Lower leg skin (tissue), 3 donors: ENCODE measurements around the gene KRTAP4-2.

Experiments used
- POLR2A ChIP-seq, 2 donors: fragments of 450-650 bp; IDR thresholded peaks; one replicate each; pipeline ENCODE4 v1.6.1; 2016 to 2017; ENCODE audit warnings: antibody characterized with exemption in 2 of 2, mild to moderate bottlenecking in 1 of 2, moderate library complexity in 1 of 2
- TF ChIP-seq, protein P1 (sequence below), 3 donors: fragments of 450-650 bp; IDR thresholded peaks; one replicate each; pipeline ENCODE4 v1.5.1; 2016; ENCODE audit warnings: antibody characterized with exemption in 3 of 3, mild to moderate bottlenecking in 3 of 3, moderate library complexity in 2 of 3

DNA sequence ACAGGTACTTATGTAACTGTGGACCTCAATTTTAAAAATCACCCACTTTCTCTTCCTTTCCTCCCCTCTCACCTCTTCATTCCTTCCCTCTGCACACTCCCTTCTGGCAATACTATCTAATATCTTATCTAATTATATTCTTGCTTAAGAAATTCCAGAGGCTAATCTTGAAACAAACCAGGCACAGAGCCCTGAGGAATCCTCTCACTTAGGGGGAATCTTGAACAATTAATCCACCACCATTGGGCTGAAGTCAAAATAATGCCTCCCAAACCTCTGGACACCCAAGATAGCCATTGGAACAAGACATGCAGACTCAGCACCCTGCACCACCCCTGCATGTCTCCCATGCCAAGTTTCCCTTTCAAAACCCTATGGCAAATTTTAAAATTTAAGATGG, 36.7 kb downstream of the KRTAP4-2 start:
- no peak for TF ChIP-seq POLR2A (IDR thresholded peaks at IDR 0.05)
- TF ChIP-seq, protein P1, sequence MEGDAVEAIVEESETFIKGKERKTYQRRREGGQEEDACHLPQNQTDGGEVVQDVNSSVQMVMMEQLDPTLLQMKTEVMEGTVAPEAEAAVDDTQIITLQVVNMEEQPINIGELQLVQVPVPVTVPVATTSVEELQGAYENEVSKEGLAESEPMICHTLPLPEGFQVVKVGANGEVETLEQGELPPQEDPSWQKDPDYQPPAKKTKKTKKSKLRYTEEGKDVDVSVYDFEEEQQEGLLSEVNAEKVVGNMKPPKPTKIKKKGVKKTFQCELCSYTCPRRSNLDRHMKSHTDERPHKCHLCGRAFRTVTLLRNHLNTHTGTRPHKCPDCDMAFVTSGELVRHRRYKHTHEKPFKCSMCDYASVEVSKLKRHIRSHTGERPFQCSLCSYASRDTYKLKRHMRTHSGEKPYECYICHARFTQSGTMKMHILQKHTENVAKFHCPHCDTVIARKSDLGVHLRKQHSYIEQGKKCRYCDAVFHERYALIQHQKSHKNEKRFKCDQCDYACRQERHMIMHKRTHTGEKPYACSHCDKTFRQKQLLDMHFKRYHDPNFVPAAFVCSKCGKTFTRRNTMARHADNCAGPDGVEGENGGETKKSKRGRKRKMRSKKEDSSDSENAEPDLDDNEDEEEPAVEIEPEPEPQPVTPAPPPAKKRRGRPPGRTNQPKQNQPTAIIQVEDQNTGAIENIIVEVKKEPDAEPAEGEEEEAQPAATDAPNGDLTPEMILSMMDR (IDR thresholded peaks at IDR 0.05) = no peak
